SK-N-SH treated with all-trans-retinoic acid at 6 μM for 48 hours (cell line): ENCODE measurements around the gene MATCAP1.

ENCODE experiments used
- ATAC-seq: fragments of 200-7000 bp; cut with Tn5 transposase; 3 replicates; pipeline ENCODE4 v1.9.1; 2020; ENCODE audit warnings: mild to moderate bottlenecking, moderate library complexity
- ARNTL ChIP-seq: fragments of 450-650 bp; formaldehyde crosslinking; IDR thresholded peaks from 2 replicates; pipeline ENCODE4 v1.5.0; 2020; ENCODE audit warnings: low read depth, mild to moderate bottlenecking, moderate library complexity, borderline replicate concordance
- BACH2 ChIP-seq: fragments of 250-450 bp; sonication (Bioruptor Pico); IDR thresholded peaks from 2 replicates; pipeline ENCODE4 v1.9.0; 2021; ENCODE audit warnings: mild to moderate bottlenecking, borderline replicate concordance
- CREB5 ChIP-seq: fragments of 250-450 bp; sonication (Bioruptor Pico); IDR thresholded peaks from 2 replicates; pipeline ENCODE4 v1.5.1; 2020; ENCODE audit warnings: low read depth, mild to moderate bottlenecking, moderate library complexity
- CSDC2 ChIP-seq: fragments of 250-450 bp; sonication (Bioruptor Pico); IDR thresholded peaks from 2 replicates; pipeline ENCODE4 v1.5.0; 2020; ENCODE audit warnings: mild to moderate bottlenecking, moderate library complexity
- ESRRG ChIP-seq: fragments of 250-450 bp; sonication (Bioruptor Pico); IDR thresholded peaks from 2 replicates; pipeline ENCODE4 v1.6.1; 2021; ENCODE audit warnings: mild to moderate bottlenecking
- GLIS3 ChIP-seq: fragments of 250-450 bp; sonication (Bioruptor Pico); IDR thresholded peaks from 2 replicates; pipeline ENCODE4 v1.5.0; 2020; ENCODE audit warnings: mild to moderate bottlenecking, moderate library complexity
- PATZ1 ChIP-seq: fragments of 250-450 bp; sonication (Bioruptor Pico); IDR thresholded peaks from 2 replicates; pipeline ENCODE4 v1.8.0; 2020; ENCODE audit warnings: mild to moderate bottlenecking, moderate library complexity, borderline replicate concordance
- POU6F1 ChIP-seq: fragments of 250-450 bp; sonication (Bioruptor Pico); IDR thresholded peaks from 2 replicates; pipeline ENCODE4 v1.8.0; 2021; ENCODE audit warnings: low read depth, mild to moderate bottlenecking, moderate library complexity, borderline replicate concordance
- RARB ChIP-seq: fragments of 250-450 bp; sonication (Bioruptor Pico); IDR thresholded peaks from 2 replicates; pipeline ENCODE4 v1.8.0; 2021; ENCODE audit warnings: mild to moderate bottlenecking, moderate library complexity
- SNAI2 ChIP-seq: fragments of 250-450 bp; sonication (Bioruptor Pico); IDR thresholded peaks from 2 replicates; pipeline ENCODE4 v1.5.0; 2020; ENCODE audit warnings: mild to moderate bottlenecking, moderate library complexity
- TCF4 ChIP-seq: fragments of 250-450 bp; sonication (Bioruptor Pico); IDR thresholded peaks from 2 replicates; pipeline ENCODE4 v1.8.0; 2021; ENCODE audit warnings: mild to moderate bottlenecking, moderate library complexity, borderline replicate concordance
- TSHZ2 ChIP-seq: fragments of 250-450 bp; sonication (Bioruptor Pico); IDR thresholded peaks from 2 replicates; pipeline ENCODE4 v1.5.0; 2020; ENCODE audit warnings: mild to moderate bottlenecking, moderate library complexity
- ZC3H10 ChIP-seq: fragments of 250-450 bp; sonication (Bioruptor Pico); IDR thresholded peaks from 2 replicates; pipeline ENCODE4 v1.5.1; 2021; ENCODE audit warnings: mild to moderate bottlenecking, moderate library complexity
- ZFP3 ChIP-seq: fragments of 250-450 bp; sonication (Bioruptor Pico); IDR thresholded peaks from 2 replicates; pipeline ENCODE4 v1.5.0; 2020; ENCODE audit warnings: mild to moderate bottlenecking, moderate library complexity
- ZFP30 ChIP-seq: fragments of 450-650 bp; formaldehyde crosslinking; IDR thresholded peaks from 2 replicates; pipeline ENCODE4 v1.5.0; 2022; ENCODE audit warnings: mild to moderate bottlenecking, moderate library complexity
- ZNF565 ChIP-seq: fragments of 450-650 bp; formaldehyde crosslinking; conservative IDR thresholded peaks from 2 replicates; pipeline ENCODE4 v1.5.0; 2020; ENCODE audit warnings: low read depth, mild to moderate bottlenecking, moderate library complexity
- ZNF8 ChIP-seq: fragments of 450-650 bp; formaldehyde crosslinking; IDR thresholded peaks from 2 replicates; pipeline ENCODE4 v1.5.0; 2020; ENCODE audit warnings: mild to moderate bottlenecking, moderate library complexity

MATCAP1 gene

GRCh38 chr16:67161595-67162058 lies 22.1 kb downstream of the MATCAP1 start:
- TF ChIP-seq GLIS3 (CRISPR knock-in tag) (no peak), RARB (CRISPR knock-in tag) (no peak)
- no peak for ATAC-seq

GRCh38 chr16:67158637-67159600 lies 24.8 kb downstream of the MATCAP1 start:
- peak; percentile 19 for ATAC-seq
- no peak for TF ChIP-seq POU6F1 (CRISPR knock-in tag)
- TF ChIP-seq ZFP3: no peak
- TF ChIP-seq ESRRG: no peak
- TF ChIP-seq ZNF565 (CRISPR knock-in tag): no peak

- TF ChIP-seq POU6F1 (CRISPR knock-in tag) (no peak), CSDC2 (CRISPR knock-in tag) (no peak), ZC3H10 (no peak), CREB5 (CRISPR knock-in tag) (no peak), RARB (CRISPR knock-in tag) (no peak), ZFP30 (CRISPR knock-in tag) (no peak), SNAI2 (CRISPR knock-in tag) (no peak), ESRRG (no peak), ZNF565 (CRISPR knock-in tag) (no peak), BACH2 (CRISPR knock-in tag) (no peak)
- ATAC-seq: no peak
Observed at GRCh38 chr16:67157892-67158635, 25.7 kb downstream of the MATCAP1 start.

- no peak for TF ChIP-seq ARNTL (CRISPR knock-in tag)
- TF ChIP-seq ZNF8 (CRISPR knock-in tag): no peak
- TF ChIP-seq CREB5 (CRISPR knock-in tag): no peak
- no peak for TF ChIP-seq TSHZ2 (CRISPR knock-in tag)
- no peak for TF ChIP-seq TCF4 (CRISPR knock-in tag)
- no peak for TF ChIP-seq GLIS3 (CRISPR knock-in tag)
- TF ChIP-seq CSDC2 (CRISPR knock-in tag): no peak
- no peak for TF ChIP-seq ZNF565 (CRISPR knock-in tag)
- TF ChIP-seq PATZ1: no peak
- TF ChIP-seq, all 23 proteins: peak for 0
Observed at GRCh38 chr16:67157106-67157748, 26.5 kb downstream of the MATCAP1 start.

More at GRCh38 chr16:67157106-67157748, 26.5 kb downstream of the MATCAP1 start:
- ATAC-seq: no peak
